Measurements from ENCODE around the gene FBXW5.

DNA sequence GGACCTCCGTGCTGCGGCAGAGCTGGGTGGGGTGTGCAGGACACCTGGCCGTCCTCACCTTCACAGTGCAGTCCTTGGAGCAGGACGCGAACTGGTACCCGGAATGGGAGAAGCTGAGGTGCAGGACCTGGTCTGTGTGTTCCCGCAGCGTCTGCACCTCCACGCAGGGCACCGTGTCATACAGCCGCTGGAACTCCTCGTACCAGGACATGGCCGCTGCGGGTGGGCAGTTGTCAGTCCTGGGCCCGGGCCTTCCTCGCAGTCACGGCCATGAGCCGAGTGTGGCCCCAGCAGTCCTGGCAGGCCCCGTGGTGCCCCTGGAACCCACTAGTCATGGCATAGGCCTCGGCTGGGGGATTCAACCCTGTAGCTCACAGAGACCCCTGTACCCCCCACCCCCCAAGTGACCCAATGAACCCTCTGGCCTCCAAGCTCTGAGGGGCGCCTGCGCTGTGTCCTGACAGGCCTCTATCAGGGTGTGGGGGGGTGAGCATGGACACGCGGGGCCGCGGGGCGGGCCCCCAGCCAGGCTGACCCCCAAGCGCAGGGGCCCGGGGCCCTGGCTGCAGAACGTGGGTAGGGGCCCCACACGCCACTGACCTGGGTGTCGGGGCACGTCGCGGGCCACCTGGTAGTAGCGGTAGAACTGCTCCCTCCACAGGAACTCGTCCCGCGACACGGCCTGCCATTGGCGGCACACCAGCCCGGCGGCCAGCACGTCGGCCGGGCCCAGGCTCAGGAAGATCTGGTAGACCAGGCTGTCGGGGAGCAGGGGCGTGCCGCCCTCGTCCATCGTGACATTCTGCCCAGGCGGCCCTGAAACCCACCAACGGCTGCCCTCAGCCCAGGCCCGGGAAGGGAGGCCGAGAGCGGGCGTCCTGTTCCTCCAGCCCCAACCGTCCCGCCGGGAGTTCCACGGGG is 987 bp downstream of the FBXW5 start:
- TF ChIP-seq, protein P1, sequence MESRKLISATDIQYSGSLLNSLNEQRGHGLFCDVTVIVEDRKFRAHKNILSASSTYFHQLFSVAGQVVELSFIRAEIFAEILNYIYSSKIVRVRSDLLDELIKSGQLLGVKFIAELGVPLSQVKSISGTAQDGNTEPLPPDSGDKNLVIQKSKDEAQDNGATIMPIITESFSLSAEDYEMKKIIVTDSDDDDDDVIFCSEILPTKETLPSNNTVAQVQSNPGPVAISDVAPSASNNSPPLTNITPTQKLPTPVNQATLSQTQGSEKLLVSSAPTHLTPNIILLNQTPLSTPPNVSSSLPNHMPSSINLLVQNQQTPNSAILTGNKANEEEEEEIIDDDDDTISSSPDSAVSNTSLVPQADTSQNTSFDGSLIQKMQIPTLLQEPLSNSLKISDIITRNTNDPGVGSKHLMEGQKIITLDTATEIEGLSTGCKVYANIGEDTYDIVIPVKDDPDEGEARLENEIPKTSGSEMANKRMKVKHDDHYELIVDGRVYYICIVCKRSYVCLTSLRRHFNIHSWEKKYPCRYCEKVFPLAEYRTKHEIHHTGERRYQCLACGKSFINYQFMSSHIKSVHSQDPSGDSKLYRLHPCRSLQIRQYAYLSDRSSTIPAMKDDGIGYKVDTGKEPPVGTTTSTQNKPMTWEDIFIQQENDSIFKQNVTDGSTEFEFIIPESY (IDR thresholded peaks at IDR 0.05) = no peak
- TF ChIP-seq, protein P2, sequence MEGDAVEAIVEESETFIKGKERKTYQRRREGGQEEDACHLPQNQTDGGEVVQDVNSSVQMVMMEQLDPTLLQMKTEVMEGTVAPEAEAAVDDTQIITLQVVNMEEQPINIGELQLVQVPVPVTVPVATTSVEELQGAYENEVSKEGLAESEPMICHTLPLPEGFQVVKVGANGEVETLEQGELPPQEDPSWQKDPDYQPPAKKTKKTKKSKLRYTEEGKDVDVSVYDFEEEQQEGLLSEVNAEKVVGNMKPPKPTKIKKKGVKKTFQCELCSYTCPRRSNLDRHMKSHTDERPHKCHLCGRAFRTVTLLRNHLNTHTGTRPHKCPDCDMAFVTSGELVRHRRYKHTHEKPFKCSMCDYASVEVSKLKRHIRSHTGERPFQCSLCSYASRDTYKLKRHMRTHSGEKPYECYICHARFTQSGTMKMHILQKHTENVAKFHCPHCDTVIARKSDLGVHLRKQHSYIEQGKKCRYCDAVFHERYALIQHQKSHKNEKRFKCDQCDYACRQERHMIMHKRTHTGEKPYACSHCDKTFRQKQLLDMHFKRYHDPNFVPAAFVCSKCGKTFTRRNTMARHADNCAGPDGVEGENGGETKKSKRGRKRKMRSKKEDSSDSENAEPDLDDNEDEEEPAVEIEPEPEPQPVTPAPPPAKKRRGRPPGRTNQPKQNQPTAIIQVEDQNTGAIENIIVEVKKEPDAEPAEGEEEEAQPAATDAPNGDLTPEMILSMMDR (IDR thresholded peaks at IDR 0.05 in 2 of 3, conservative IDR thresholded peaks at IDR 0.05 in 1 of 3; ENCODE audit: control insufficient read depth in 2 of 3, extremely low read depth in 1 of 3, insufficient read depth in 1 of 3, low read depth in 3 of 3, low read length in 3 of 3) = 0 out of 6 replicates have a peak, but pooled peaks of 1 of the 3 experiments have one; percentile 13
- TF ChIP-seq BCL11A (IDR thresholded peaks at IDR 0.05; ENCODE audit: low read depth, low read length) (no peak), HDGF (IDR thresholded peaks at IDR 0.05) (no peak), POLR2A (IDR thresholded peaks at IDR 0.05; ENCODE audit: low read depth, low read length) (no peak), NFIC (IDR thresholded peaks at IDR 0.05; ENCODE audit: low read depth, low read length) (no peak), ESRRA (IDR thresholded peaks at IDR 0.05; ENCODE audit: low read length) (no peak), GABPA (IDR thresholded peaks at IDR 0.05; ENCODE audit: low read depth) (no peak), SIN3A (IDR thresholded peaks at IDR 0.05; ENCODE audit: low read depth, low read length) (peak; percentile 35; the same call in 1 of the 2 replicates), JUND (IDR thresholded peaks at IDR 0.05; ENCODE audit: low read depth, low read length) (no peak)
- TF ChIP-seq, protein P3, sequence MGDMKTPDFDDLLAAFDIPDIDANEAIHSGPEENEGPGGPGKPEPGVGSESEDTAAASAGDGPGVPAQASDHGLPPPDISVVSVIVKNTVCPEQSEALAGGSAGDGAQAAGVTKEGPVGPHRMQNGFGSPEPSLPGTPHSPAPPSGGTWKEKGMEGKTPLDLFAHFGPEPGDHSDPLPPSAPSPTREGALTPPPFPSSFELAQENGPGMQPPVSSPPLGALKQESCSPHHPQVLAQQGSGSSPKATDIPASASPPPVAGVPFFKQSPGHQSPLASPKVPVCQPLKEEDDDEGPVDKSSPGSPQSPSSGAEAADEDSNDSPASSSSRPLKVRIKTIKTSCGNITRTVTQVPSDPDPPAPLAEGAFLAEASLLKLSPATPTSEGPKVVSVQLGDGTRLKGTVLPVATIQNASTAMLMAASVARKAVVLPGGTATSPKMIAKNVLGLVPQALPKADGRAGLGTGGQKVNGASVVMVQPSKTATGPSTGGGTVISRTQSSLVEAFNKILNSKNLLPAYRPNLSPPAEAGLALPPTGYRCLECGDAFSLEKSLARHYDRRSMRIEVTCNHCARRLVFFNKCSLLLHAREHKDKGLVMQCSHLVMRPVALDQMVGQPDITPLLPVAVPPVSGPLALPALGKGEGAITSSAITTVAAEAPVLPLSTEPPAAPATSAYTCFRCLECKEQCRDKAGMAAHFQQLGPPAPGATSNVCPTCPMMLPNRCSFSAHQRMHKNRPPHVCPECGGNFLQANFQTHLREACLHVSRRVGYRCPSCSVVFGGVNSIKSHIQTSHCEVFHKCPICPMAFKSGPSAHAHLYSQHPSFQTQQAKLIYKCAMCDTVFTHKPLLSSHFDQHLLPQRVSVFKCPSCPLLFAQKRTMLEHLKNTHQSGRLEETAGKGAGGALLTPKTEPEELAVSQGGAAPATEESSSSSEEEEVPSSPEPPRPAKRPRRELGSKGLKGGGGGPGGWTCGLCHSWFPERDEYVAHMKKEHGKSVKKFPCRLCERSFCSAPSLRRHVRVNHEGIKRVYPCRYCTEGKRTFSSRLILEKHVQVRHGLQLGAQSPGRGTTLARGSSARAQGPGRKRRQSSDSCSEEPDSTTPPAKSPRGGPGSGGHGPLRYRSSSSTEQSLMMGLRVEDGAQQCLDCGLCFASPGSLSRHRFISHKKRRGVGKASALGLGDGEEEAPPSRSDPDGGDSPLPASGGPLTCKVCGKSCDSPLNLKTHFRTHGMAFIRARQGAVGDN (IDR thresholded peaks at IDR 0.05) = no peak
